ENCODE results near the gene CAMK2D.

DNA sequence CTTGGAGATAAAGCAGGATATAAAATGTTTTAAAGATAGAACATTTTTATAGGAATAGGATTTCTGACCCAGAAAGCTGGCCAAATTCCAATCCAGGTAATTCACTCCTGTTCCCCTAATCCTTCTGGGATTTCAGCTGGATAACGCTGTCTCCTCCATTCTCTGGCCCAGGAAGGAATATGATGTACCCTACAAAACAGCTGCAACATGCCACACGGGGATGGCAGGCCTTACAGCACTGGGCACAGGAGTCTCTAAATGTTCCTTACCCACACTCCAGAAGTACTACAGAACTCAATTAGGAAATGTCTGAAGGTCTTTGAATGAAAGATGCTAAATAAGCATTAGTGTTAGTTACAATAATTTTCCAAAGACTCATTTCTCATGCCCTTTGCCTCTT is 15.8 kb downstream of the CAMK2D start:
- TF ChIP-seq EZH2 (IDR thresholded peaks at IDR 0.05) (no peak), POLR2AphosphoS5 (IDR thresholded peaks at IDR 0.05; ENCODE audit: borderline replicate concordance, low read depth, low read length) (no peak), FOXP2 (optimal IDR thresholded peaks at IDR 0.05; ENCODE audit: control extremely low read depth, extremely low read length, insufficient read depth) (no peak)
